Hindlimb muscle (tissue), 1 donor: Measurements from ENCODE around the gene B4GALT1. TPM values are rescaled to one million over a fixed set of nuclear protein-coding genes. Genes with fewer than 3 reads are reported as not detected.
A peak's percentile ranks its signal among the peaks of the same experiment; 100 is the strongest.

ENCODE experiments used
- DNase-seq: peaks from one replicate; pipeline ENCODE4 v3.0.0-alpha.2; 2013
- polyA plus RNA-seq: library from polyadenylated mRNA; unstranded; fragments of 120-200 nt; gene quantifications from one replicate; pipeline ENCODE4 v1.2.1, GENCODE V29; 2013; ENCODE audit not compliant: insufficient read length

The B4GALT1 gene
- 38.4 TPM for polyA plus RNA-seq

- DNase-seq, result peak; percentile 94
Measured at GRCh38 chr9:33167084-33167971, at the start of gene B4GALT1. TSS of gene B4GALT1 (minus strand) at chr9:33167336. CDS start at chr9:33167169, 167 bp downstream.

GRCh38 chr9:33211695-33212393 is 44.7 kb upstream of the B4GALT1 start:
- no peak for DNase-seq

- no peak for DNase-seq
Measured at GRCh38 chr9:33210006-33210715, 43.0 kb upstream of the B4GALT1 start.

- DNase-seq, result no peak
Measured at GRCh38 chr9:33209394-33209793, 42.3 kb upstream of the B4GALT1 start.

GRCh38 chr9:33202552-33203201 is 35.5 kb upstream of the B4GALT1 start:
- DNase-seq, result peak; percentile 56

GRCh38 chr9:33202018-33202417 is 34.9 kb upstream of the B4GALT1 start:
- DNase-seq, result no peak

GRCh38 chr9:33198165-33198564 is 31.0 kb upstream of the B4GALT1 start:
- DNase-seq, result peak; percentile 62

GRCh38 chr9:33197279-33198152 is 30.4 kb upstream of the B4GALT1 start:
- peak; percentile 90 for DNase-seq

GRCh38 chr9:33196736-33197135 is 29.6 kb upstream of the B4GALT1 start:
- DNase-seq, result no peak

- DNase-seq, result no peak
Measured at GRCh38 chr9:33193818-33194217, 26.7 kb upstream of the B4GALT1 start.

GRCh38 chr9:33192493-33193255 is 25.5 kb upstream of the B4GALT1 start:
- no peak for DNase-seq

GRCh38 chr9:33190021-33190705 is 23.0 kb upstream of the B4GALT1 start:
- no peak for DNase-seq

- no peak for DNase-seq
Measured at GRCh38 chr9:33189331-33189791, 22.2 kb upstream of the B4GALT1 start.

- no peak for DNase-seq
Measured at GRCh38 chr9:33188711-33189110, 21.6 kb upstream of the B4GALT1 start.

- peak; percentile 81 for DNase-seq
Measured at GRCh38 chr9:33187519-33188218, 20.5 kb upstream of the B4GALT1 start.

- no peak for DNase-seq
Measured at GRCh38 chr9:33186457-33187168, 19.5 kb upstream of the B4GALT1 start.

GRCh38 chr9:33185858-33186257 is 18.7 kb upstream of the B4GALT1 start:
- no peak for DNase-seq

- DNase-seq, result no peak
Measured at GRCh38 chr9:33185406-33185805, 18.3 kb upstream of the B4GALT1 start.

- no peak for DNase-seq
Measured at GRCh38 chr9:33184963-33185362, 17.8 kb upstream of the B4GALT1 start.
